GM12801 (cell line): ENCODE results near the gene MKX.

ENCODE experiments used
- TF ChIP-seq, protein P1 (sequence below): IDR thresholded peaks from one replicate; pipeline ENCODE4 v1.5.1; 2011; ENCODE audit warnings: control low read depth; ENCODE audit not compliant: insufficient read length; ENCODE audit errors: extremely low read depth

Gene MKX

DNA sequence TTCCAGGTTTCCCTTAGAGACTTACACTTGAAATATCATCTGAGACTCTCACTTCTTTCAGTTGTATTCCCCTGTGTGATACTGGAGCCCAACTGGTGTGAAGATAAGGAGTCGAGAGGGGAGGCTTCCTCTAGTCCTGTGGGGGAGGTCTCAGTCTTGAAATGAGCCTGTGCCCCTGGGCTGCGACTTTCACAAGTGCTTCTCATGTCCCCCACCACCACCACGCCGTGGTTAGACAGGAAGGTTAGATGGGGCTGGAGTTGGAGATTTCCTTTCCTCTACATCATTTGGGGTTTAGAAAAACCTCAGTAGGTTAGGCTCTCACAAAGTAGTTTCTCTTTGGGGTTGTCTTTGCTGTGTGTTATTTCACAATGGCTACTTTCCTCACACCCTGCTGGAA is 25.6 kb upstream of the MKX start:
- TF ChIP-seq, protein P1, sequence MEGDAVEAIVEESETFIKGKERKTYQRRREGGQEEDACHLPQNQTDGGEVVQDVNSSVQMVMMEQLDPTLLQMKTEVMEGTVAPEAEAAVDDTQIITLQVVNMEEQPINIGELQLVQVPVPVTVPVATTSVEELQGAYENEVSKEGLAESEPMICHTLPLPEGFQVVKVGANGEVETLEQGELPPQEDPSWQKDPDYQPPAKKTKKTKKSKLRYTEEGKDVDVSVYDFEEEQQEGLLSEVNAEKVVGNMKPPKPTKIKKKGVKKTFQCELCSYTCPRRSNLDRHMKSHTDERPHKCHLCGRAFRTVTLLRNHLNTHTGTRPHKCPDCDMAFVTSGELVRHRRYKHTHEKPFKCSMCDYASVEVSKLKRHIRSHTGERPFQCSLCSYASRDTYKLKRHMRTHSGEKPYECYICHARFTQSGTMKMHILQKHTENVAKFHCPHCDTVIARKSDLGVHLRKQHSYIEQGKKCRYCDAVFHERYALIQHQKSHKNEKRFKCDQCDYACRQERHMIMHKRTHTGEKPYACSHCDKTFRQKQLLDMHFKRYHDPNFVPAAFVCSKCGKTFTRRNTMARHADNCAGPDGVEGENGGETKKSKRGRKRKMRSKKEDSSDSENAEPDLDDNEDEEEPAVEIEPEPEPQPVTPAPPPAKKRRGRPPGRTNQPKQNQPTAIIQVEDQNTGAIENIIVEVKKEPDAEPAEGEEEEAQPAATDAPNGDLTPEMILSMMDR, result no peak

DNA sequence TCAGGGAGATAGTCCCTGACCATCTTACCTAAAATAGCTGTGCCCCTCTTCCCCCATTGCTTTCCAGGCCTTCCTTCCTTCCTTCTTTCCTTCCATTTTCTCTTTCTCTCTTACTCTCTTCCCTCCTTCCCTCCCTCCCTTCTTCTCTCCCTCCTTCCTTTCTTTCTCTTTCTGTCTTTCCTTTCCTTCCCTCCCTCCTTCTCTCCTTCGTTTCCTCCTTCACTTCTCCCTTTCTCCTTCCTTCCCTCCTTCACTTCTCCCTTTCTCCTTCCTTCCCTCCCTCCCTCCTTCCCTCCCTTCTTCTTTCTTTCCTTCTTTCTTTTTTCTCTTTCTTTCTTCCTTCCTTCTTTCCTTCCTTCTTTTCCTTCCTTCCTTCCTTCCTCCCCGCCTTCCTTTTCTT is 24.6 kb upstream of the MKX start:
- TF ChIP-seq, protein P1, result no peak

DNA sequence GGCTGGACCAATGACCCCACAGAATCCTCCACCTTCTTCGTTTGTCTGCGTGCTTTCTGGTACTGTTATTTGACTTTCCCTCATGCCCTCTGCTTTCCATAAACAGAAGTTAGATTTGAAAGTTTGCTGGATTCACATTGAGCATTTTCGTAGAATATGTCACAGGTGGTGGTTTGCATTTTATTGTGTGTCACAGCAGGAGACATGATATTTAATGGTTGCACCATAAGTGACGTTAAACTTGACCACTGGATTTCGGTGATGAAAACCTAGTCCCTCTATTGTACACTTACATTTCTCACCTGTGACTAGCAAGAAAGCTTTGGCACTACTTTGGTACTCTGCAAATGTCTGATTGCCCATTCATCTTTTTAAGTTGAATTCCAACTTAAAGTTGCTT is 15.2 kb upstream of the MKX start:
- TF ChIP-seq, protein P1, result no peak

DNA sequence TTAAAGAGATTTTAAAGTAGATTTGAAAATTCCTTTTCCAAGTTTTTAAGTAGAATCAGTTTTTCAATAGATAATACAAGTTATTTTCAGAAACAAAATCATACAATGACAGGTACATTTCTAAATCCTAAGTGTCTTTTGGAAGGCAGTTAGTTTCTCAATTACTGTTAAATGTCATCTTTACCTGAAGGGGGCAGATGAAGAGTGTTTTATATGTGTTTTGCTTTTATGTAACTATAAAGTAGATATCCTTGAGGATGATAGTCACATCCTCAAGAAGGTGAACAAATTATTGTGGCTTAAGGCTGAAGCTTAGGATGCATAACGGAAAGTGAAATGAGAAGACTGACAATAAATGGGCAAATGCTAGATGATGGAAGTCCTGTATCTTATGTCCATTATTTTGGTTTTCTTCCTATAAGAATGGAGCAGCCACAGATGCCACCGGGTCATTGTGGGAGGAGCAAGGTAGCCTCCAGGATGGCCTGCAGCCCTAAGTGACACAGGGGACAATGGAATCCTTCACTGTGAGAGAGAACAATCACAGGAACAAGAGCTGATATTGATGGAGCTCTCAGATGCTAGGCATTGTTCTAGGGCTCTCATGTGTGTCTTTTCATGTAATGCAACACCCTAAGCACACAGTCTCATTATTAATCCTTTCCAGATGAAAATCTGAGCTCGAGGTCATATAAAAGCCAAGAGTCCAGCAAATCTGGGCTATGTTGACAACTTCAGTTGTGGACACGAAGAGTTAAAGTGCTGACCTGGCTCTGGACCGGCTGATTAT is 14.1 kb upstream of the MKX start:
- TF ChIP-seq, protein P1, result no peak

DNA sequence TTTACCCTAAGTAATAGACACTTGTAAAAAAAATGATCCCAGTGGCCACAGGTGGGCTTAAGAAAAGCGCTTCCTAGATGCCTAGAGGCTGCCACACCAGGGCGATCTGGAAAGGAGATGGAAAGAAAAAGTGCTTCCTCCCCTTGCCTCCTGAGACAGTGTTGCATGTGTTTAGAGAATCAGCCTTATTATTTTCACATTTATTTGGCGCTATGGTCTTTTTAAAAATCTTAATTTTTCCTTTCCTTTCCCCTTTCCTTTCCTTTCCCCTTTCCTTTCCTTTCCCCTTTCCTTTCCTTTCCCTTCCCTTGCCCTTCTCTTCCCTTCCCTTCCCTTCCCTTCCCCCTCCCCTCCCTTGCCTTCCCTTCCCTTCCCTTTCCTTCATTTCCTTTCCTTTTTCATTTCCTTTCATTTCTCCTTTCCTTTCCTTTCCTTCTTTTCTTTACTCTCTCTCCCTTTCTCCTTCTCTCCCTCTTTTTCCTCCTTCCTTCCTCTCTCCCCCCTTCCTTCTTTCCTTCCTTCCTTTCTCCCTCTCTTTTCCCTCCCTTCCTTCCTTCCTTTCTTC is 7.1 kb upstream of the MKX start:
- TF ChIP-seq, protein P1, result no peak

DNA sequence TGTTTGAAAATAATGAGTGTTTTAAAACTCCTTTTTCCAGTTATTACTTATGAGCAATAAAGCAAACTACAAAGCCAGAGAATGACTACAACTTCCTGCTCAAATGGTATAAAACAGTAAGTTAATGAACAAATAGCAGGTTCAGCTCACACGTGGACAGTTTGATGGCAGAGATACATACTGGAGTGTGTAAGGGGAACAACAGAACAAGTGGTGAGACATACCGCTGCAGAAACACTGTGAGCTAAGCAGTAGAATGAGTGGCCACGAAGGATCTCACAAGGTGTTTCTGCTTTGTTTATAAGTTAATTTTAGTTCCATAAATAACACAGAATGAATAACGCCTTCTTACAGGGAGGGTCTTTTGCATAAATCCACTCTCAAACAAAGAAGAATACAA is 3.0 kb upstream of the MKX start:
- TF ChIP-seq, protein P1, result no peak

DNA sequence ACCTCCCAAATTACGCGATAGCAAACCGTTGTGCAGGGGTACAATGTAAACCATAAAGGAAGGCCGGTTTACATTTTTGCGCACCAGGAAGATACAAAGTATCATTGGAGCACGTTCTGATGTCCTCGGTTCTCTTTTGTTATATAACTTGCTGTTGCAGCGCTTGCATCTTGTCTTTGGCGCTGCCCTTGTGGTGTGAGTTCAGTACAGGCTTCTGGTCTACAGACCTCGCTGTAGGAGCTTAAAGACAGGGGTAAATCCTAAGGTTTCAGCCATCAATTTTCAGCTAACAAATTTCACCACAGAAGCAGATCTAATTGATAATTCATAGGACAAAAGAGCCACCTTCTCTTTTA is 1.5 kb upstream of the MKX start:
- TF ChIP-seq, protein P1, result no peak
